HL-60/S4 (cell line): ENCODE data around the gene MYLK3.

Experiments used
- in situ Hi-C: fragments of 300-500 bp; cut with MboI; formaldehyde crosslinking; loops from 2 replicates; pipeline ENCODE4 v1.14.3; 2022; ENCODE audit warnings: low sequenced_read_pairs

The MYLK3 gene

GRCh38 chr16:46759309-46759708 is 11.2 kb upstream of the MYLK3 start:
- in situ Hi-C loops: no loop called here

GRCh38 chr16:46757339-46758050 is 9.4 kb upstream of the MYLK3 start:
- in situ Hi-C loops: no loop called here

GRCh38 chr16:46756772-46757171 is 8.6 kb upstream of the MYLK3 start:
- in situ Hi-C loops: no loop called here

- in situ Hi-C loops: no loop called here
Observed at GRCh38 chr16:46753015-46753414, 4.9 kb upstream of the MYLK3 start.

- in situ Hi-C loops: no loop called here
Observed at GRCh38 chr16:46751381-46751780, 3.2 kb upstream of the MYLK3 start.

GRCh38 chr16:46748775-46749705 is 896 bp upstream of the MYLK3 start:
- in situ Hi-C loops: no loop called here

- in situ Hi-C loops: no loop called here
Observed at GRCh38 chr16:46746821-46747776, 1.0 kb downstream of the MYLK3 start.

- in situ Hi-C loops: no loop called here
Observed at GRCh38 chr16:46745617-46746016, 2.5 kb downstream of the MYLK3 start.

- in situ Hi-C loops: no loop called here
Observed at GRCh38 chr16:46743232-46743719, 4.9 kb downstream of the MYLK3 start.

GRCh38 chr16:46739934-46740333 is 8.2 kb downstream of the MYLK3 start:
- in situ Hi-C loops: no loop called here

GRCh38 chr16:46737621-46738214 is 10.4 kb downstream of the MYLK3 start:
- in situ Hi-C loops: no loop called here

GRCh38 chr16:46736695-46737094 is 11.4 kb downstream of the MYLK3 start:
- in situ Hi-C loops: no loop called here

- in situ Hi-C loops: no loop called here
Observed at GRCh38 chr16:46733319-46733830, 14.8 kb downstream of the MYLK3 start.

GRCh38 chr16:46732561-46732960 is 15.6 kb downstream of the MYLK3 start:
- in situ Hi-C loops: no loop called here

- in situ Hi-C loops: no loop called here
Observed at GRCh38 chr16:46731691-46732555, 16.2 kb downstream of the MYLK3 start.

GRCh38 chr16:46730801-46731690 is 17.1 kb downstream of the MYLK3 start:
- in situ Hi-C loops: no loop called here

GRCh38 chr16:46730126-46730525 is 18.0 kb downstream of the MYLK3 start:
- in situ Hi-C loops: no loop called here

- in situ Hi-C loops: no loop called here
Observed at GRCh38 chr16:46729326-46729995, 18.7 kb downstream of the MYLK3 start.
